HepG2 (cell line): ENCODE measurements around the gene TTC4. TPM values are rescaled to one million over a fixed set of nuclear protein-coding genes. Genes with fewer than 3 reads are reported as not detected.
A peak's percentile ranks its signal among the peaks of the same experiment; 100 is the strongest.

Source experiments
- AKAP8 ChIP-seq: sonication (generic); formaldehyde crosslinking; IDR thresholded peaks from 2 replicates; pipeline ENCODE4 v1.5.1; 2020; ENCODE audit warnings: mild to moderate bottlenecking, missing genetic modification reagents
- ASH2L ChIP-seq: fragments of 300-600, 200-600 bp; sonication (generic); IDR thresholded peaks from 2 replicates; pipeline ENCODE4 v1.7.0; 2017; ENCODE audit warnings: low read depth, mild to moderate bottlenecking, moderate library complexity, mixed read lengths, low read length; ENCODE audit not compliant: insufficient read length
- ELF1 ChIP-seq: sonication (generic); formaldehyde crosslinking; IDR thresholded peaks from 2 replicates; pipeline ENCODE4 v1.4.0; 2020; ENCODE audit warnings: missing genetic modification reagents
- MTA3 ChIP-seq: sonication (generic); formaldehyde crosslinking; IDR thresholded peaks from 2 replicates; pipeline ENCODE4 v1.4.0; 2020; ENCODE audit warnings: missing genetic modification reagents
- NFE2L2 ChIP-seq: fragments of 150-350 bp; IDR thresholded peaks from 2 replicates; pipeline ENCODE4 v1.6.1; 2014; ENCODE audit warnings: low read length
- NR2F6 ChIP-seq, 2 experiments: IDR thresholded peaks; 2 replicates each; pipeline ENCODE4 v1.6.1; 2016; ENCODE audit warnings: antibody characterized with exemption in 1 of 2, mild to moderate bottlenecking in 1 of 2
- PPARG ChIP-seq: conservative IDR thresholded peaks from 2 replicates; pipeline ENCODE4 v1.6.1; 2016; ENCODE audit warnings: missing biosample characterization, missing genetic modification reagents
- STAG1 ChIP-seq: sonication (generic); formaldehyde crosslinking; IDR thresholded peaks from 2 replicates; pipeline ENCODE4 v1.4.0; 2020; ENCODE audit warnings: missing genetic modification reagents
- ZNF274 ChIP-seq: sonication (generic); formaldehyde crosslinking; IDR thresholded peaks from 2 replicates; pipeline ENCODE4 v1.5.1; 2020; ENCODE audit warnings: mild to moderate bottlenecking, missing genetic modification reagents
- ZNF382 ChIP-seq: sonication (generic); formaldehyde crosslinking; IDR thresholded peaks from 2 replicates; pipeline ENCODE4 v1.5.0; 2020; ENCODE audit warnings: missing genetic modification reagents, mild to moderate bottlenecking, borderline replicate concordance
- ZNF605 ChIP-seq: sonication (generic); formaldehyde crosslinking; IDR thresholded peaks from 2 replicates; pipeline ENCODE4 v1.8.0; 2022; ENCODE audit warnings: mild to moderate bottlenecking, missing genetic modification reagents
- ZNF83 ChIP-seq: sonication (generic); formaldehyde crosslinking; IDR thresholded peaks from 2 replicates; pipeline ENCODE4 v1.4.0; 2020; ENCODE audit warnings: missing genetic modification reagents, mild to moderate bottlenecking, borderline replicate concordance
- ZNF878 ChIP-seq: sonication (generic); formaldehyde crosslinking; IDR thresholded peaks from 2 replicates; pipeline ENCODE4 v1.8.1; 2023; ENCODE audit warnings: mild to moderate bottlenecking, missing genetic modification reagents, moderate library complexity
- polyA plus RNA-seq, 8 experiments: library from polyadenylated mRNA; depleted of rRNA in 3 of 8; stranded (reverse) in 7 of 8; unstranded in 1 of 8; fragments of >200 nt; fragmentation: Illumina TruSeq in 4 of 8; extraction: Trizol in 4 of 8; gene quantifications; 2 replicates each; pipeline versions ENCODE4 v1.2.1 to v1.2.3, GENCODE V29; 2011 to 2016; ENCODE audit warnings: low read depth in 4 of 8, missing spikeins in 1 of 8, mixed read lengths in 1 of 8; ENCODE audit not compliant: insufficient read depth in 1 of 8
- total RNA-seq, 5 experiments: library from RNA; depleted of rRNA; stranded (reverse); fragments of >200 nt; fragmentation: Illumina TruSeq; extraction: Trizol; gene quantifications; 2 replicates each; pipeline ENCODE4 v1.2.3, GENCODE V29; 2016; ENCODE audit warnings: low read depth in 1 of 5
- TF ChIP-seq, protein P1 (sequence below): IDR thresholded peaks from 2 replicates; pipeline ENCODE4 v1.6.1; 2018; ENCODE audit warnings: missing genetic modification reagents, mild to moderate bottlenecking, missing compliant biosample characterization
- TF ChIP-seq, protein P2 (sequence below): IDR thresholded peaks from 2 replicates; pipeline ENCODE4 v1.6.1; 2016; ENCODE audit warnings: missing genetic modification reagents, missing compliant biosample characterization
- TF ChIP-seq, protein P3 (sequence below): sonication (generic); formaldehyde crosslinking; IDR thresholded peaks from 2 replicates; pipeline ENCODE4 v1.4.0; 2020; ENCODE audit warnings: missing genetic modification reagents
- TF ChIP-seq, protein P4 (sequence below): sonication (generic); formaldehyde crosslinking; IDR thresholded peaks from 2 replicates; pipeline ENCODE4 v1.4.0; 2020; ENCODE audit warnings: low read depth, mild to moderate bottlenecking, missing genetic modification reagents
- TF ChIP-seq, protein P5 (sequence below): sonication (generic); formaldehyde crosslinking; IDR thresholded peaks from 2 replicates; pipeline ENCODE4 v1.4.0; 2020; ENCODE audit warnings: missing genetic modification reagents
- TF ChIP-seq, protein P6 (sequence below): sonication (generic); formaldehyde crosslinking; IDR thresholded peaks from 2 replicates; pipeline ENCODE4 v1.5.1; 2020; ENCODE audit warnings: mild to moderate bottlenecking, moderate library complexity, missing genetic modification reagents
- TF ChIP-seq, protein P7 (sequence below): sonication (generic); formaldehyde crosslinking; IDR thresholded peaks from 2 replicates; pipeline ENCODE4 v1.8.0; 2022; ENCODE audit warnings: low read depth, missing genetic modification reagents

The TTC4 gene
- total and polyA plus RNA-seq, 2 of the 13 experiments (the other 11 are each of a cell fraction or from before 2014, with no cell fraction given): 13.1 to 24.7 TPM

DNA sequence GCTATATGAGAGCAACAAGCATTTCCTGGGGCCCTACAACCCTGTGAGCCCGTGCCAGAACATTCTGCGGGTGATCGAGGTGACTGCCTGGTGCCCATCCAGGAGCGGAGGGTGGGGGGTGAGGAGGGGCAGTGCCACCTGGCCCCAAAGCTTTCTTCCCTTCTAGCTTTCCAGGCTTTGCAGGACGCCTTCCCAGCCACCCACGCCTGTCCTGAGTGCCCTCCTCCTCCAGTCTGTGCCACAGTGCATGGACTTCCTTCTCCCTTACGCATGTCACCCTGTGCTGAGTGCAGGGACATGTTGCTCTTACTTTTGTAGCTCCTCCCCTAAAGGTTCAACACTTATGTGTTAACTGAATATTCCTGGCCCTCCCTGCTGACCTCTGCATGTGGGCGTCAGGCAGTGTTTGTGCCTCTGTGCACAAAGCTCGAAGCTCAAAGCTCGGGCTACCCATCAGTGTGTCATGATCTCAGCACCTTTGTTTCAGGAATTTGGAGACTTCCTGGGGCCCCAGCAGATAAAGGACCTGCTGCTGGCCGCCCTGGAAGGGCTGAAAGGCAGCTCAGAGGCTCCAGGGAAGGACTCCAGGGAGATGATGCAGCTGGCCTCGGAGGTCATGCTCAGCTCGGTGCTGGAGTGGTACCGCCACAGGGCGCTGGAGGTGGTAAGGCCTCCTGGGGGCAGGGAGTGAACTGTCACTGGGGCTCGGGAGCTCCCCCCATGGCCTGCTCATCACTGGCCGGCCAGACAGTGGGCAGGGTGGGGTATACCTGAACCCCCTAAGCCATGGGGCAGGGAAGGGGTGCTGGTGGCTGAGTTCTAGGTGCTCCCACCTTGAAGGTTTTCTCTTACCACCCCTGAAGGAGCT, 36.7 kb upstream of the TTC4 start (continued):
- TF ChIP-seq NR2F6 (IDR thresholded peaks at IDR 0.05): 0 out of 2 replicates have a peak, but pooled peaks have one; percentile 48
- TF ChIP-seq NR2F6 (CRISPR knock-in tag; IDR thresholded peaks at IDR 0.05): peak; percentile 47; the same call in 1 of the 2 replicates
- no peak for TF ChIP-seq NFE2L2
- TF ChIP-seq, protein P1, sequence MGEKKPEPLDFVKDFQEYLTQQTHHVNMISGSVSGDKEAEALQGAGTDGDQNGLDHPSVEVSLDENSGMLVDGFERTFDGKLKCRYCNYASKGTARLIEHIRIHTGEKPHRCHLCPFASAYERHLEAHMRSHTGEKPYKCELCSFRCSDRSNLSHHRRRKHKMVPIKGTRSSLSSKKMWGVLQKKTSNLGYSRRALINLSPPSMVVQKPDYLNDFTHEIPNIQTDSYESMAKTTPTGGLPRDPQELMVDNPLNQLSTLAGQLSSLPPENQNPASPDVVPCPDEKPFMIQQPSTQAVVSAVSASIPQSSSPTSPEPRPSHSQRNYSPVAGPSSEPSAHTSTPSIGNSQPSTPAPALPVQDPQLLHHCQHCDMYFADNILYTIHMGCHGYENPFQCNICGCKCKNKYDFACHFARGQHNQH (CRISPR knock-in tag): no peak
- TF ChIP-seq, protein P2, sequence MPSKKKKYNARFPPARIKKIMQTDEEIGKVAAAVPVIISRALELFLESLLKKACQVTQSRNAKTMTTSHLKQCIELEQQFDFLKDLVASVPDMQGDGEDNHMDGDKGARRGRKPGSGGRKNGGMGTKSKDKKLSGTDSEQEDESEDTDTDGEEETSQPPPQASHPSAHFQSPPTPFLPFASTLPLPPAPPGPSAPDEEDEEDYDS (CRISPR knock-in tag): no peak
- no peak for TF ChIP-seq ZNF83
- TF ChIP-seq ELF1: 0 out of 2 replicates have a peak, but pooled peaks have one; percentile 19
- TF ChIP-seq, protein P3, sequence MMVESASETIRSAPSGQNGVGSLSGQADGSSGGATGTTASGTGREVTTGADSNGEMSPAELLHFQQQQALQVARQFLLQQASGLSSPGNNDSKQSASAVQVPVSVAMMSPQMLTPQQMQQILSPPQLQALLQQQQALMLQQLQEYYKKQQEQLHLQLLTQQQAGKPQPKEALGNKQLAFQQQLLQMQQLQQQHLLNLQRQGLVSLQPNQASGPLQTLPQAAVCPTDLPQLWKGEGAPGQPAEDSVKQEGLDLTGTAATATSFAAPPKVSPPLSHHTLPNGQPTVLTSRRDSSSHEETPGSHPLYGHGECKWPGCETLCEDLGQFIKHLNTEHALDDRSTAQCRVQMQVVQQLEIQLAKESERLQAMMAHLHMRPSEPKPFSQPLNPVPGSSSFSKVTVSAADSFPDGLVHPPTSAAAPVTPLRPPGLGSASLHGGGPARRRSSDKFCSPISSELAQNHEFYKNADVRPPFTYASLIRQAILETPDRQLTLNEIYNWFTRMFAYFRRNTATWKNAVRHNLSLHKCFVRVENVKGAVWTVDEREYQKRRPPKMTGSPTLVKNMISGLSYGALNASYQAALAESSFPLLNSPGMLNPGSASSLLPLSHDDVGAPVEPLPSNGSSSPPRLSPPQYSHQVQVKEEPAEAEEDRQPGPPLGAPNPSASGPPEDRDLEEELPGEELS: no peak
- TF ChIP-seq, protein P4, sequence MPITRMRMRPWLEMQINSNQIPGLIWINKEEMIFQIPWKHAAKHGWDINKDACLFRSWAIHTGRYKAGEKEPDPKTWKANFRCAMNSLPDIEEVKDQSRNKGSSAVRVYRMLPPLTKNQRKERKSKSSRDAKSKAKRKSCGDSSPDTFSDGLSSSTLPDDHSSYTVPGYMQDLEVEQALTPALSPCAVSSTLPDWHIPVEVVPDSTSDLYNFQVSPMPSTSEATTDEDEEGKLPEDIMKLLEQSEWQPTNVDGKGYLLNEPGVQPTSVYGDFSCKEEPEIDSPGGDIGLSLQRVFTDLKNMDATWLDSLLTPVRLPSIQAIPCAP: no peak
- no peak for TF ChIP-seq AKAP8 (CRISPR knock-in tag)
- TF ChIP-seq, protein P5, sequence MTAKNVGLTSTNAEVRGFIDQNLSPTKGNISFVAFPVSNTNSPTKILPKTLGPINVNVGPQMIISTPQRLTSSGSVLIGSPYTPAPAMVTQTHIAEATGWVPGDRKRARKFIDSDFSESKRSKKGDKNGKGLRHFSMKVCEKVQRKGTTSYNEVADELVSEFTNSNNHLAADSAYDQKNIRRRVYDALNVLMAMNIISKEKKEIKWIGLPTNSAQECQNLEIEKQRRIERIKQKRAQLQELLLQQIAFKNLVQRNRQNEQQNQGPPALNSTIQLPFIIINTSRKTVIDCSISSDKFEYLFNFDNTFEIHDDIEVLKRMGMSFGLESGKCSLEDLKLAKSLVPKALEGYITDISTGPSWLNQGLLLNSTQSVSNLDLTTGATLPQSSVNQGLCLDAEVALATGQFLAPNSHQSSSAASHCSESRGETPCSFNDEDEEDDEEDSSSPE (CRISPR knock-in tag): no peak
- TF ChIP-seq, protein P6, sequence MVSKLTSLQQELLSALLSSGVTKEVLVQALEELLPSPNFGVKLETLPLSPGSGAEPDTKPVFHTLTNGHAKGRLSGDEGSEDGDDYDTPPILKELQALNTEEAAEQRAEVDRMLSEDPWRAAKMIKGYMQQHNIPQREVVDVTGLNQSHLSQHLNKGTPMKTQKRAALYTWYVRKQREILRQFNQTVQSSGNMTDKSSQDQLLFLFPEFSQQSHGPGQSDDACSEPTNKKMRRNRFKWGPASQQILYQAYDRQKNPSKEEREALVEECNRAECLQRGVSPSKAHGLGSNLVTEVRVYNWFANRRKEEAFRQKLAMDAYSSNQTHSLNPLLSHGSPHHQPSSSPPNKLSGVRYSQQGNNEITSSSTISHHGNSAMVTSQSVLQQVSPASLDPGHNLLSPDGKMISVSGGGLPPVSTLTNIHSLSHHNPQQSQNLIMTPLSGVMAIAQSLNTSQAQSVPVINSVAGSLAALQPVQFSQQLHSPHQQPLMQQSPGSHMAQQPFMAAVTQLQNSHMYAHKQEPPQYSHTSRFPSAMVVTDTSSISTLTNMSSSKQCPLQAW (CRISPR knock-in tag): 0 out of 2 replicates have a peak, but pooled peaks have one; percentile 24
- TF ChIP-seq PPARG (CRISPR knock-in tag): no peak
- no peak for TF ChIP-seq ZNF382
- TF ChIP-seq, protein P7, sequence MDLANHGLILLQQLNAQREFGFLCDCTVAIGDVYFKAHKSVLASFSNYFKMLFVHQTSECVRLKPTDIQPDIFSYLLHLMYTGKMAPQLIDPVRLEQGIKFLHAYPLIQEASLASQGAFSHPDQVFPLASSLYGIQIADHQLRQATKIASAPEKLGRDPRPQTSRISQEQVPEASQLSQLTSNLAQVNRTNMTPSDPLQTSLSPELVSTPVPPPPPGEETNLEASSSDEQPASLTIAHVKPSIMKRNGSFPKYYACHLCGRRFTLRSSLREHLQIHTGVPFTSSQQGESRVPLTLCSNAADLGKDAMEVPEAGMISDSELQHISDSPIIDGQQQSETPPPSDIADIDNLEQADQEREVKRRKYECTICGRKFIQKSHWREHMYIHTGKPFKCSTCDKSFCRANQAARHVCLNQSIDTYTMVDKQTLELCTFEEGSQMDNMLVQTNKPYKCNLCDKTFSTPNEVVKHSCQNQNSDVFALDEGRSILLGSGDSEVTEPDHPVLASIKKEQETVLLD (CRISPR knock-in tag): no peak
- TF ChIP-seq STAG1 (CRISPR knock-in tag): no peak
- TF ChIP-seq ASH2L: no peak
- TF ChIP-seq ZNF274: 0 out of 2 replicates have a peak, but pooled peaks have one; percentile 28
- TF ChIP-seq ZNF878: no peak
- TF ChIP-seq MTA3: no peak
- 0 out of 2 replicates have a peak, but pooled peaks have one; percentile 35 for TF ChIP-seq ZNF605 (CRISPR knock-in tag)
